HL-60 (cell line): ENCODE results near the gene RNLS.

Experiments
- CTCF ChIP-seq: IDR thresholded peaks from one replicate; pipeline ENCODE4 v1.5.1; 2011; ENCODE audit warnings: low read length, control low read depth, inconsistent platforms; ENCODE audit not compliant: insufficient read depth
- GABPA ChIP-seq: IDR thresholded peaks from 2 replicates; pipeline ENCODE4 v1.6.1; 2012; ENCODE audit warnings: low read depth
- POLR2AphosphoS5 ChIP-seq: IDR thresholded peaks from 2 replicates; pipeline ENCODE4 v1.6.1; 2012; ENCODE audit warnings: low read depth
- SPI1 ChIP-seq: IDR thresholded peaks from 2 replicates; pipeline ENCODE4 v1.6.1; 2012; ENCODE audit warnings: low read depth, mild to moderate bottlenecking, borderline replicate concordance
- TF ChIP-seq, protein P1 (sequence below): IDR thresholded peaks from 2 replicates; pipeline ENCODE4 v1.6.1; 2012; ENCODE audit warnings: low read depth; ENCODE audit not compliant: insufficient replicate concordance

GRCh38 chr10:88330174-88330573 is 252.9 kb downstream of the RNLS start:
- no peak for TF ChIP-seq POLR2AphosphoS5
- TF ChIP-seq, protein P1, sequence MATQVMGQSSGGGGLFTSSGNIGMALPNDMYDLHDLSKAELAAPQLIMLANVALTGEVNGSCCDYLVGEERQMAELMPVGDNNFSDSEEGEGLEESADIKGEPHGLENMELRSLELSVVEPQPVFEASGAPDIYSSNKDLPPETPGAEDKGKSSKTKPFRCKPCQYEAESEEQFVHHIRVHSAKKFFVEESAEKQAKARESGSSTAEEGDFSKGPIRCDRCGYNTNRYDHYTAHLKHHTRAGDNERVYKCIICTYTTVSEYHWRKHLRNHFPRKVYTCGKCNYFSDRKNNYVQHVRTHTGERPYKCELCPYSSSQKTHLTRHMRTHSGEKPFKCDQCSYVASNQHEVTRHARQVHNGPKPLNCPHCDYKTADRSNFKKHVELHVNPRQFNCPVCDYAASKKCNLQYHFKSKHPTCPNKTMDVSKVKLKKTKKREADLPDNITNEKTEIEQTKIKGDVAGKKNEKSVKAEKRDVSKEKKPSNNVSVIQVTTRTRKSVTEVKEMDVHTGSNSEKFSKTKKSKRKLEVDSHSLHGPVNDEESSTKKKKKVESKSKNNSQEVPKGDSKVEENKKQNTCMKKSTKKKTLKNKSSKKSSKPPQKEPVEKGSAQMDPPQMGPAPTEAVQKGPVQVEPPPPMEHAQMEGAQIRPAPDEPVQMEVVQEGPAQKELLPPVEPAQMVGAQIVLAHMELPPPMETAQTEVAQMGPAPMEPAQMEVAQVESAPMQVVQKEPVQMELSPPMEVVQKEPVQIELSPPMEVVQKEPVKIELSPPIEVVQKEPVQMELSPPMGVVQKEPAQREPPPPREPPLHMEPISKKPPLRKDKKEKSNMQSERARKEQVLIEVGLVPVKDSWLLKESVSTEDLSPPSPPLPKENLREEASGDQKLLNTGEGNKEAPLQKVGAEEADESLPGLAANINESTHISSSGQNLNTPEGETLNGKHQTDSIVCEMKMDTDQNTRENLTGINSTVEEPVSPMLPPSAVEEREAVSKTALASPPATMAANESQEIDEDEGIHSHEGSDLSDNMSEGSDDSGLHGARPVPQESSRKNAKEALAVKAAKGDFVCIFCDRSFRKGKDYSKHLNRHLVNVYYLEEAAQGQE: no peak
- no peak for TF ChIP-seq CTCF
- no peak for TF ChIP-seq GABPA
- TF ChIP-seq SPI1: no peak
